GM06990 (cell line): ENCODE results near the gene GABPB2.

Source experiments
- DNase-seq: peaks from one replicate; pipeline ENCODE4 v3.0.0-alpha.2; 2011; ENCODE audit not compliant: insufficient read length; ENCODE audit errors: extremely low read depth
- H3K27me3 ChIP-seq: replicated peaks from 2 replicates; pipeline ENCODE4 v1.6.0; 2011; ENCODE audit warnings: low read length; ENCODE audit not compliant: control insufficient read depth, insufficient read depth
- H3K36me3 ChIP-seq: 2 replicates; pipeline ENCODE4 v1.5.1; 2011; ENCODE audit warnings: low read length; ENCODE audit not compliant: control insufficient read depth, insufficient read depth
- H3K4me3 ChIP-seq: replicated peaks from 2 replicates; pipeline ENCODE4 v1.5.1; 2011; ENCODE audit warnings: low read depth, mild to moderate bottlenecking, control low read depth, low read length
- CTCF ChIP-seq: IDR thresholded peaks from 2 replicates; pipeline ENCODE4 v1.5.1; 2011; ENCODE audit warnings: low read length, control low read depth, mild to moderate bottlenecking, inconsistent platforms; ENCODE audit not compliant: insufficient read depth, poor library complexity, severe bottlenecking

The GABPB2 gene

GRCh38 chr1:151137789-151138188 lies 67.2 kb downstream of the GABPB2 start:
- TF ChIP-seq CTCF: no peak
- Histone ChIP-seq H3K4me3 (no peak overlapping the region), H3K27me3 (0 out of 2 replicates have a peak, but pooled peaks cover 2% of the 10 kb centered on the region), H3K36me3 (no peaks in the 10 kb centered on the region)
- no peak for DNase-seq

GRCh38 chr1:151142411-151143056 lies 72.0 kb downstream of the GABPB2 start:
- no peak for TF ChIP-seq CTCF
- DNase-seq: no peak
- H3K4me3 ChIP-seq: no peak overlapping the region
- H3K36me3 ChIP-seq: no peaks in the 10 kb centered on the region
- H3K27me3 ChIP-seq: peaks cover 3% of the 10 kb centered on the region

GRCh38 chr1:151143057-151143435 lies 72.5 kb downstream of the GABPB2 start:
- peaks cover 3% of the 10 kb centered on the region for H3K27me3 ChIP-seq
- no peak overlapping the region for H3K4me3 ChIP-seq
- DNase-seq: no peak
- no peak for TF ChIP-seq CTCF
- no peaks in the 10 kb centered on the region for H3K36me3 ChIP-seq

- no peak for DNase-seq
- Histone ChIP-seq H3K4me3 (no peak overlapping the region), H3K27me3 (peaks cover 3% of the 10 kb centered on the region), H3K36me3 (no peaks in the 10 kb centered on the region)
- no peak for TF ChIP-seq CTCF
Measured at GRCh38 chr1:151143986-151144385, 73.4 kb downstream of the GABPB2 start.

- no peak overlapping the region for H3K4me3 ChIP-seq
- peaks cover 3% of the 10 kb centered on the region for H3K27me3 ChIP-seq
- DNase-seq: no peak
- no peak for TF ChIP-seq CTCF
- no peaks in the 10 kb centered on the region for H3K36me3 ChIP-seq
Measured at GRCh38 chr1:151144474-151145303, 74.1 kb downstream of the GABPB2 start.
